Activated CD4-positive, alpha-beta memory T cell treated with anti-CD3 and anti-CD28 coated beads for 36 hours (primary cell): Measurements from ENCODE around the gene IGF2. TPM values are rescaled to one million over a fixed set of nuclear protein-coding genes. Genes with fewer than 3 reads are reported as not detected.

Experiments used
- CTCF ChIA-PET: fragments of 350-600 bp; sonication (Branson Sonifier 250); formaldehyde crosslinking; loops from one replicate; lab custom pipeline; 2021; ENCODE audit warnings: antibody characterized with exemption, inconsistent platforms; lab: Charles Lee
- POLR2A ChIA-PET: fragments of 350-600 bp; sonication (Branson Sonifier 250); formaldehyde crosslinking; loops from one replicate; lab custom pipeline; 2021; ENCODE audit warnings: antibody characterized with exemption; lab: Charles Lee
- DNase-seq: peaks from one replicate; pipeline ENCODE4 v3.0.0-alpha.2; 2020
- H3K27ac Mint-ChIP-seq: one replicate; pipeline ENCODE4 v1.8.0; 2021; ENCODE audit warnings: mixed read lengths
- H3K27me3 Mint-ChIP-seq: one replicate; pipeline ENCODE4 v1.8.0; 2021; ENCODE audit warnings: mixed read lengths
- H3K36me3 Mint-ChIP-seq: one replicate; pipeline ENCODE4 v1.8.0; 2021; ENCODE audit warnings: mixed read lengths
- H3K4me1 Mint-ChIP-seq: one replicate; pipeline ENCODE4 v1.8.0; 2021; ENCODE audit warnings: low read depth, mixed read lengths
- H3K4me3 Mint-ChIP-seq: one replicate; pipeline ENCODE4 v1.8.0; 2021; ENCODE audit warnings: mild to moderate bottlenecking, mixed read lengths
- H3K9me3 Mint-ChIP-seq: one replicate; pipeline ENCODE4 v1.8.0; 2021; ENCODE audit warnings: mixed read lengths
- intact Hi-C: fragments of 100-400 bp; cut with micrococcal nuclease; formaldehyde crosslinking; loops from one replicate; pipeline ENCODE4 v1.15.1; 2023
- total RNA-seq, 2 experiments: library from RNA; stranded (reverse); gene quantifications; one replicate each; pipeline ENCODE4 v1.2.3, GENCODE V29; 2021

Gene IGF2
- total RNA-seq, 2 experiments from 2014 or later, result 26.5 to 27.0 TPM

DNA sequence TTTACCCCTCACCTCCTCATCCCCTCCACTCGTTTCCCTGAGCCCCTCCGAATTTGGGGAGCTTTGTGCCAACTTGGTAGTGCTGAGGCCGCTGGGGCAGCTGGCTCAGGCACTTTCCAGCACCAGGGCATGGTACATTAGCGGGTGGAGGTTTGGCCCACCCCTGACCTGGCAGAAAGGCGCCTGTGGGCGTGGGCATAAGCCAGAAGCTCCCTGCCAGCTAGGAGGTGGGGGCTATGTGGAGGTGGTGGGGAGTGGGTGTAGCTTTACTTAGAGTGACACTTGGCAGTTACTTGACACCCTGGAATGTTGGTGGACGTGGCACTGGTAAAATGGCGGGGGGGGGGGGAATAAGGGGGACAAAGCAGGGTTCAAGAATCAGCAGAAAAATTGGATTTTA, 10.3 kb upstream of the IGF2 start:
- intact Hi-C loops, result no loop called here
- Mint-ChIP-seq H3K9me3 (no peaks in the 10 kb centered on the region), H3K36me3 (no peaks in the 10 kb centered on the region), H3K4me1 (peaks cover 10% of the 10 kb centered on the region), H3K27me3 (peaks cover 49% of the 10 kb centered on the region), H3K27ac (no peak overlapping the region), H3K4me3 (no peak overlapping the region)
- ChIA-PET CTCF (interaction anchor here (0.5 to 16.2 kb wide), 20 partner anchors 8 to 457 kb away, joined by 3 to 738 read pairs (median 20); partner anchors contain the start of genes MRPL23 and SYT8), POLR2A (interaction anchor here (1.4 kb wide), 1 partner anchor 113 kb away, joined by 4 read pairs; no protein-coding TSS in a partner anchor)
- no peak for DNase-seq

DNA sequence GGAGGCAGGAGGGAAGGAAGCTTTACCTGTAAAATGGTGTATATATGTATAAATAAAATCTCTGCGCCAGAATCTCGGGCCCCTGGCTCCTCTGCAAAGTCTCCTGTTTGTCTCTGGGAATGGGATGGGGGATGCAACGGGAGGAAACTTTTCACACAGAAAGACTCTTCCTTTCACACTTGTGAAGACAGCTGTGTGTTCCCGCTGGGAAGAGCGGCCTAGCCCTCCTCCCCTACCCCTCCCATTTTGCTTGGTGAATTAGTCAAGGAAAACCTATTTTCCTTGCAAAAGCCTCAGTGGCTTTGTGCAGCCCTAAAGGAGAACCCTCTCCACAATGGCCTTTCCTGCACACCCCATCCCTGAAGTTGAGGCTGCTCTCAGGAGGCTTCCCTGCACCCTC, 9.4 kb upstream of the IGF2 start:
- DNase-seq, result no peak
- no peak overlapping the region for H3K27ac Mint-ChIP-seq
- H3K9me3 Mint-ChIP-seq, result no peaks in the 10 kb centered on the region
- peaks cover 50% of the 10 kb centered on the region for H3K27me3 Mint-ChIP-seq
- peaks cover 11% of the 10 kb centered on the region for H3K4me1 Mint-ChIP-seq
- no peak overlapping the region for H3K4me3 Mint-ChIP-seq
- ChIA-PET POLR2A (no interaction called here), CTCF (interaction anchor here (1.0 to 16.2 kb wide), 9 partner anchors 15 to 456 kb away, joined by 3 to 738 read pairs (median 45); no protein-coding TSS in a partner anchor)
- intact Hi-C loops, result no loop called here
- H3K36me3 Mint-ChIP-seq, result no peaks in the 10 kb centered on the region

DNA sequence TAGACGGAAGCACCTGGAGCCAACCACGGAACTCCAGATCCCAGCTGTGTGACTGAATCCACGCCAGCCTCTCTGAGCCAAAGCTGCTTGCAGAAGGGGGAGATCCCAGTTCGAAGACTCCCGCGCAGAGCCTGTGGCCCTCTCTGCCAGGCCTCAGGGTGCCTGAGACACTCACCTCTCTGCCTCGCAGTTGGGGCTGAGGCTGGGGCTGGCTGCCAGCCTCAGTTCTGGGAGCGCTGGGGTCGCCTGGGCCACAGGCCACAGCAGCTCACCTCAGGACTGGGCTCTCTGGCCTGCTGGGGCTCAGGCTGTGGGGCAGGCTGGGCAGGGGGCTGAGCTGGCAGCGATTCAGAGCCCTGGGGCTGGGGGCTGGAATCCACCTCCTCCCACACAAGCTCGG, 8.2 kb upstream of the IGF2 start:
- Mint-ChIP-seq H3K9me3 (no peaks in the 10 kb centered on the region), H3K4me1 (peaks cover 23% of the 10 kb centered on the region), H3K4me3 (no peak overlapping the region), H3K36me3 (no peaks in the 10 kb centered on the region), H3K27ac (no peak overlapping the region), H3K27me3 (peaks cover 58% of the 10 kb centered on the region)
- no peak for DNase-seq
- POLR2A ChIA-PET, result no interaction called here
- CTCF ChIA-PET, result interaction anchor here (0.7 to 16.2 kb wide), 4 partner anchors 110 to 495 kb away, joined by 3 to 738 read pairs (median 4); no protein-coding TSS in a partner anchor
- intact Hi-C loops, result no loop called here

DNA sequence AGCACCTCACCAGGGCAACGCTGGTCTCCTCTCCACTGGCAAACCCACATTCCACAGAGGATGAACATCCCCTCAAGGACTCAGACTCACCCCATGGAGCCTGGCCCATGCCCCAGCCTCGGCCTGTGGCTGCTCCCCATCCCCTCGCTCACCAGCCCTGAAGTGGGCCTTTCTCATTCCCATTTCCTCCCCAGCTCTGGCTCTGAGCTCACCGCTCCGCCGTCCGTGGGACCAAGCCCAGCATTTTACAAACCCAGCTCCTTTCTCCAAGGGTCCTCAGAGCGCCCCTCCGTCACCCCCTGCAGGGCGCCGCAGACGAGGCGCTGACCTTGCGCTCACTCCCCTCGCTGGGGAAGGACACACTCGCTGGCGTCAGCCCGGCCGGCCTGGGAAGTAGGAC, 6.9 kb upstream of the IGF2 start:
- intact Hi-C loops, result no loop called here
- POLR2A ChIA-PET, result no interaction called here
- H3K36me3 Mint-ChIP-seq, result no peaks in the 10 kb centered on the region

DNA sequence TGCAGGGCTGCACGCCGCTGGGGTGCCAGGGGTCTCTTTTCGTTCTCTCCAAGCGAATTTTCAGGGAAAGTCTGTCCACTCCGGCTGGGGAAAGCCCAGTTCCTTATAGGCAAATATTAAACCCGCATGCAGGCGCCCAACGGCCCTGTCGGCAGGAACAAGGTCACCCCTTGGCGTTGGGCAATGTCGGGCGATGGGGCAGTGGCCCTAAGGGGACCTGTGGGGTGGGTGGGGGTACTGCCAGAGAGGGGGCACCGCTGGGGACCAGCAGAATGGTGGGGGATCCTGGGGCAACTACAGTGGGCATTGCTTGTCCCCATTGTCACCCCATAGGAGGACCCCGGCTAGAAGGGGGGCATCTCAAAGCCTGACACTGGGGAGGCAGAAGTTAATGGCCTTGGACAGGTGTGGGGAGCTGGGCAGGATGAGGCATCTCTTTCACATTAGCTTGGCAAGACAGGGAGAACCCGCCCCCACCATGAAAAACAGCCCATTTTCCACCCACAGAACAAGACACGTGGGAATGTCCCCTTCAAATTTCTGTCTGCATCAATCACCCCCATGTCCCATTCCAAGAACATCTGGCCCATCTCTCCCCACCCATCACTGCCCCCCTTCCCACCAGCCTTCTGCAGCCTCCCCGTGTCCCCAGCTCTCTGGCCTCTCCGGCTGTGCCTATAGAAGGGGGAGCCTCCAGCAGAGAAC, 5.5 kb upstream of the IGF2 start:
- Mint-ChIP-seq H3K9me3 (no peaks in the 10 kb centered on the region), H3K4me1 (peaks cover 33% of the 10 kb centered on the region), H3K36me3 (no peaks in the 10 kb centered on the region), H3K4me3 (no peak overlapping the region), H3K27ac (no peak overlapping the region), H3K27me3 (peaks cover 66% of the 10 kb centered on the region)
- intact Hi-C loops, result loop anchor here (5.0 kb wide), 2 partner anchors 123 to 292 kb away; partner anchors contain the start of gene LSP1
- CTCF ChIA-PET, result interaction anchor here (0.6 to 16.2 kb wide), 5 partner anchors 54 to 108 kb away, joined by 3 to 738 read pairs (median 6); no protein-coding TSS in a partner anchor
- DNase-seq, result no peak
- POLR2A ChIA-PET, result interaction anchor here (3.8 kb wide), 1 partner anchor 67 kb away, joined by 31 read pairs; no protein-coding TSS in a partner anchor

More for the DNA sequence above, 6.9 kb upstream of the IGF2 start:
- no peak overlapping the region for H3K4me3 Mint-ChIP-seq
- DNase-seq, result no peak
- H3K9me3 Mint-ChIP-seq, result no peaks in the 10 kb centered on the region
- peaks cover 30% of the 10 kb centered on the region for H3K4me1 Mint-ChIP-seq
- CTCF ChIA-PET, result interaction anchor here (1.1 to 16.2 kb wide), 3 partner anchors 71 to 144 kb away, joined by 3 to 738 read pairs (median 3); no protein-coding TSS in a partner anchor
- H3K27ac Mint-ChIP-seq, result no peak overlapping the region
- H3K27me3 Mint-ChIP-seq, result peaks cover 68% of the 10 kb centered on the region

DNA sequence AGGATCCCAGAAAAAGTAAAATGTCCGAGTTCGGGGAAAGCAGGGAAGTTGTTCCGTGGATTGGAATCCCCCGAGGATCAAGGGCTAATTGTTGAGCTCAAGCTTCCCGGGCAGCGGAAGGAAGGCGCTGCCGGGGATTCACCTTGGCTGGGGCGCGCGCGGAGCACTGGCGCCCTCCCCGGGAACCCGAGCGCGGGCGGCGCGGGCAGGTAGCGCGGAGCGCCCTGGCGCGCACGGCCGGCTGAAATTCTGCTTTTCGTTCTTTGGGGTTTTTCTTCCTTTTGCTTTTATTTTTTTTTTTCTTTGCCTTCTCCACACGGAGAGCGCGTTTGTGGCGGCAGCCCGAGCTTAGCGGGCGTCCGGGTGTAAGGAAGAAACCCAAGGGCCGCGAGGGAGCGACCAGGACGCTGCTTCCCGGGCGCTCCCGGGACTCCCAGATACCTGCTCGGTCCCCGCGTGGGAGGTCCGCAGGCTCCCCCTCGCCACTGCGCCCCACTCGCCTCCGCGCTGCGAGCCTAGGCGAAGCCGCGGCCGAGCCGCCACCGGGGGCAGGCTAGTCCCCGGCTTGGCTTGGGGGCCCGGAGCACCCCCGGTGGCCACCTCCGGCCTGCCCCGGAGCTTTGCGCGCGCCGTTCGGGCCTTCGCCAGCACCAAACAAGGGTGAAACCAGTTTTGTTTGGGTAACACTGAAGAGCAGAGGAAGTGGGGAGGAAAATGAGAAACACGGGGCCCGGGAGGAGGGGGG, 4.8 kb upstream of the IGF2 start:
- peaks cover 63% of the 10 kb centered on the region for H3K27me3 Mint-ChIP-seq
- no peaks in the 10 kb centered on the region for H3K9me3 Mint-ChIP-seq
- H3K27ac Mint-ChIP-seq, result no peak overlapping the region
- ChIA-PET CTCF (interaction anchor here (0.6 to 16.2 kb wide), 9 partner anchors 7 to 290 kb away, joined by 3 to 738 read pairs (median 5); no protein-coding TSS in a partner anchor), POLR2A (interaction anchor here (3.8 kb wide), 1 partner anchor 66 kb away, joined by 31 read pairs; no protein-coding TSS in a partner anchor)
- peak; percentile 45 for DNase-seq
- H3K4me1 Mint-ChIP-seq, result peaks cover 33% of the 10 kb centered on the region
- peak overlapping the region; percentile 25 for H3K4me3 Mint-ChIP-seq
- intact Hi-C loops, result loop anchor here (1.0 to 5.0 kb wide), 3 partner anchors 67 to 292 kb away; partner anchors contain the start of gene LSP1
- no peaks in the 10 kb centered on the region for H3K36me3 Mint-ChIP-seq

DNA sequence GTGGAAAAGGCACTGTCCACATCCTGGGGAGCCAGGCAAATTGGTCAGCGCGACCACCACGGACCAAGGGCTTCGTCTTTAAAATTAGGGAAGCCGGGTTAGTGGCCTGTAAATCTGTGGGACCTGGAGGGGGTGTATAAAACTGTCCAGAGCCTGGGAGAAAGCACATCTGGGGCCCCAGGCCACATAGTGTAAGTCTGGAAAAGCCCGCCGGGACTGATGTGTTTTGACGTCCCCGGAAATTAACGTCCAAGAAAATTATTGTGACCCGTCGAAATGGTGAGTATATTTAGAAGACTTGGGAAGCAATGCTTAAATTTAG, 4.2 kb upstream of the IGF2 start:
- POLR2A ChIA-PET, result interaction anchor here (1.0 to 3.8 kb wide), 3 partner anchors 66 to 290 kb away, joined by 3 to 31 read pairs (median 3); no protein-coding TSS in a partner anchor
- intact Hi-C loops, result loop anchor here (1.0 to 5.0 kb wide), 3 partner anchors 66 to 291 kb away; partner anchors contain the start of gene LSP1
- Mint-ChIP-seq H3K4me3 (peak overlapping the region; percentile 25), H3K27me3 (peaks cover 58% of the 10 kb centered on the region), H3K27ac (no peak overlapping the region), H3K9me3 (no peaks in the 10 kb centered on the region), H3K4me1 (peaks cover 33% of the 10 kb centered on the region), H3K36me3 (no peaks in the 10 kb centered on the region)
- CTCF ChIA-PET, result interaction anchor here (0.6 to 16.2 kb wide), 9 partner anchors 7 to 290 kb away, joined by 3 to 738 read pairs (median 5); no protein-coding TSS in a partner anchor
- DNase-seq, result no peak

DNA sequence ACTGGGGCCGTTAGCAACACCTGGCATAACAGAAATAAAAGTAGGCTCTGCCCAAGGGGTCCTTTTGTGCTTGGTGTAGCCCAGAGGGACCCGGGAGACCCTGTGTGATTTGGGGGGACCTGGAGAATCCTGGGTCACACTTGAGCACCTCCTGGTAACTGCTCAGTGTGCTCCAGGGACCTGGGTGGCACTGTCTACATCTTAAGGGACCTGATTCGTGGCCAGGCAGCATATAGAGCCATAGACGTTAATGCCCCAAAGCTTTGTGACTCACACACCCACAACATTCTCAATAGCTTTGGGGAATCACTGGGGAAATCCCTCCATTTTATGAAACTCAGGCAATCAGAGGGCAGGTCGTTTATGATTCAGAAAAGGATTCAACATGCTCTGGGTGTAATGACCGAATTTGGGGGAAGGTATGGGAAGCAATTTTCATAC, 3.6 kb upstream of the IGF2 start:
- Mint-ChIP-seq H3K27ac (peak overlapping the region; percentile 32), H3K36me3 (no peaks in the 10 kb centered on the region), H3K4me3 (peak overlapping the region; percentile 53), H3K27me3 (peaks cover 56% of the 10 kb centered on the region), H3K9me3 (no peaks in the 10 kb centered on the region), H3K4me1 (peaks cover 33% of the 10 kb centered on the region)
- CTCF ChIA-PET, result interaction anchor here (0.6 to 16.2 kb wide), 10 partner anchors 8 to 289 kb away, joined by 3 to 738 read pairs (median 4); no protein-coding TSS in a partner anchor
- DNase-seq, result peak; percentile 65
- intact Hi-C loops, result loop anchor here (1.0 to 5.0 kb wide), 3 partner anchors 65 to 290 kb away; partner anchors contain the start of gene LSP1
- POLR2A ChIA-PET, result interaction anchor here (1.0 to 3.8 kb wide), 3 partner anchors 65 to 289 kb away, joined by 3 to 31 read pairs (median 3); no protein-coding TSS in a partner anchor

DNA sequence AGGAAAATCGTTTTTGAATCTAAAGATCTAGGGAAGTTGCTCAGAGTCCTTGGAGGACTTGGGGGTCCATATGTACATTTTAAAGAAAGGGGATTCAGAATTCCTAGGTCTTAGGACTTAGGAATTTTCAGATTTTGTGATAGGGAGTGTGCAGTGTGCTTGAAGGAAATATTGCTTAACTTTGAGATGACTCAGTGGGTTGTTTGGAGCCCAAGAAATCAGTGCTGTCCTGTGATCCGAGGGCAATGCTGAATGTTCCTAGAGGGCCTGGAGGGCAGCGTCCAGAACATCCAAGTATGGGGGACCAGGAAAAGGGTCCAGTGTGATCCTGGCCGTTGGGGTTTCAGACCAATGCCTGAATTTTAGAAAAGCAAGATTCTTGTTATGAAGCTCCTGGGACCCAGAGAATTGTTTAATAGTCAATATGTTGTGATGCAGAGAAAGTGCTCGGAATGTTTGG, 3.1 kb upstream of the IGF2 start:
- intact Hi-C loops, result loop anchor here (5.0 kb wide), 2 partner anchors 125 to 290 kb away; partner anchors contain the start of gene LSP1
- no peak for DNase-seq
- Mint-ChIP-seq H3K27me3 (peaks cover 59% of the 10 kb centered on the region), H3K9me3 (no peaks in the 10 kb centered on the region), H3K4me1 (peaks cover 37% of the 10 kb centered on the region), H3K27ac (no peak overlapping the region), H3K4me3 (no peak overlapping the region), H3K36me3 (no peaks in the 10 kb centered on the region)
- POLR2A ChIA-PET, result interaction anchor here (1.0 to 3.8 kb wide), 3 partner anchors 65 to 289 kb away, joined by 3 to 31 read pairs (median 3); no protein-coding TSS in a partner anchor
- CTCF ChIA-PET, result interaction anchor here (0.6 to 16.2 kb wide), 9 partner anchors 8 to 490 kb away, joined by 3 to 738 read pairs (median 4); no protein-coding TSS in a partner anchor

DNA sequence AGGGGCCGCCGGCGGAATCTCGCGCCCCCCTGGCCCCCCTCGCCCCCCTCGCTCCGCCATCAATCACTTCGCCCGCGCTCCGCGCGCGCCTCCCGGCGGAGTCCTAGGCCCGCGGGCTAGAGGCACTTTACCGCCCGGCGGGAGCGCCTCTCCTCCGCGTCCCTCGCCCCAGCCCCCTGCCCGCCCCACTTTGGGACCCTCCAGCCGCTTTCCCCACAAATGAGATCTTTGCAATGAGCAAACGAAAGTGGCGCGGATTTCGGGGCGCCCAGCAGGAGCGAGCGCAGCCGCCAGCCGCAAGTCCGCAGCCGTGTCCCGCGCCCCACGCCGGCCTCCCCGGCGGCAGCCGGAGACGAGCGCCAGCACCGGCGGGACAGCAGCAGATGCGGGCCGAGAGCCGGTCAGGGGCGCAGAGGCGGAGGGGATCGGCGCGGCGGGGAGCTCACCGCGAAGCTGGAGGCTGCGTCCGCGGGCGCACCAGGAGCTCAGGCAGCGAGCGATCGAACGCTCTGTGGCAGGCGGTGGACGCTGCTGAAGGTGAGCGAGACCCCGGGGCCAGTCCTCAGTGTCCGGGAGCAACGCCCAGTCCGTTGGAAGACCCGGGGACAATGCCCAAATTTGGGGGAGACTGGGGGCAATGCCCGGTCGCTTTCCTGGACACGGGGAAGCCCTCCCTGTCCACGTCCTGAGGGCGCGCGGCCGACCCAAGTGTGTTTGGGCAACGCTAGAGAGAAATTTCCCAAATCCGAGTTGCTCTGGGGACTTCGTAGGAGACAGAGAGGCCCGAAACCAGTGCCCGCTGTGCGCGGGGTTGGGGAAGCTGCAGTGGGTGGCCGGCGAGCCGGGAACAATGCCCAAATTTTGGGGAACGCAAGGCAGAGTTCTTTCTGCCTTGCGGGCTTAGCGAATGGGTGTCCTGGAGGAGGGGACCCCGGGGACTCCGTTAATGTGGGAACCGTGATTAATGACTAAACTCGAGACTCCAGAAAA, 1.5 kb upstream of the IGF2 start:
- DNase-seq, result no peak
- no peak overlapping the region for H3K27ac Mint-ChIP-seq
- no peak overlapping the region for H3K4me3 Mint-ChIP-seq
- peaks cover 39% of the 10 kb centered on the region for H3K4me1 Mint-ChIP-seq
- H3K36me3 Mint-ChIP-seq, result no peaks in the 10 kb centered on the region
- POLR2A ChIA-PET, result interaction anchor here (1.4 to 3.8 kb wide), 2 partner anchors 63 to 64 kb away, joined by 5 to 31 read pairs; no protein-coding TSS in a partner anchor
- H3K9me3 Mint-ChIP-seq, result no peaks in the 10 kb centered on the region
- peaks cover 59% of the 10 kb centered on the region for H3K27me3 Mint-ChIP-seq
- intact Hi-C loops, result loop anchor here (5.0 kb wide), 2 partner anchors 127 to 288 kb away; partner anchors contain the start of gene LSP1
- CTCF ChIA-PET, result interaction anchor here (1.2 to 4.3 kb wide), 4 partner anchors 10 to 259 kb away, joined by 4 to 57 read pairs (median 6); no protein-coding TSS in a partner anchor
